Endothelial cell (in vitro differentiated cells): ENCODE results near the gene SPRR1B. TPM values are rescaled to one million over a fixed set of nuclear protein-coding genes. Genes with fewer than 3 reads are reported as not detected.
"Not testable (repeated sequence)": the region's sequence is repeated elsewhere in the genome, so short reads cannot be mapped to it uniquely, and the experiment has no call there.

ENCODE experiments used
- DNase-seq: peaks from one replicate; pipeline ENCODE4 v3.0.0; 2021; ENCODE audit warnings: low spot score
- H3K27ac Mint-ChIP-seq: one replicate; pipeline ENCODE4 v1.8.0; 2021; ENCODE audit warnings: mixed read lengths, inconsistent platforms; ENCODE audit not compliant: unreplicated experiment
- H3K27me3 Mint-ChIP-seq: one replicate; pipeline ENCODE4 v1.8.0; 2021; ENCODE audit warnings: mild to moderate bottlenecking, moderate library complexity, mixed read lengths, inconsistent platforms; ENCODE audit not compliant: unreplicated experiment
- H3K36me3 Mint-ChIP-seq: one replicate; pipeline ENCODE4 v1.8.0; 2021; ENCODE audit warnings: mild to moderate bottlenecking, low read depth, mixed read lengths, inconsistent platforms; ENCODE audit not compliant: unreplicated experiment
- H3K4me1 Mint-ChIP-seq: one replicate; pipeline ENCODE4 v1.8.0; 2021; ENCODE audit warnings: mild to moderate bottlenecking, mixed read lengths, inconsistent platforms; ENCODE audit not compliant: unreplicated experiment
- H3K4me3 Mint-ChIP-seq: one replicate; pipeline ENCODE4 v1.8.0; 2021; ENCODE audit warnings: mild to moderate bottlenecking, mixed read lengths, inconsistent platforms; ENCODE audit not compliant: unreplicated experiment
- H3K9me3 Mint-ChIP-seq: one replicate; pipeline ENCODE4 v1.8.0; 2021; ENCODE audit warnings: mixed read lengths, inconsistent platforms; ENCODE audit not compliant: unreplicated experiment
- CTCF ChIP-seq: fragments of 200-600 bp; sonication (generic); IDR thresholded peaks from one replicate; pipeline ENCODE4 v1.5.0; 2021; ENCODE audit warnings: antibody characterized with exemption; ENCODE audit not compliant: unreplicated experiment
- total RNA-seq: library from RNA; stranded (reverse); fragmentation: NEBNext Ultra II Directional; extraction: Animal tissue kit (Norgen Biotek cat#: 25700); gene quantifications from one replicate; pipeline ENCODE4 v1.2.1, GENCODE V29; 2021; ENCODE audit not compliant: unreplicated experiment

SPRR1B gene
- total RNA-seq, 1 donor from 2014 or later: not detected

DNA sequence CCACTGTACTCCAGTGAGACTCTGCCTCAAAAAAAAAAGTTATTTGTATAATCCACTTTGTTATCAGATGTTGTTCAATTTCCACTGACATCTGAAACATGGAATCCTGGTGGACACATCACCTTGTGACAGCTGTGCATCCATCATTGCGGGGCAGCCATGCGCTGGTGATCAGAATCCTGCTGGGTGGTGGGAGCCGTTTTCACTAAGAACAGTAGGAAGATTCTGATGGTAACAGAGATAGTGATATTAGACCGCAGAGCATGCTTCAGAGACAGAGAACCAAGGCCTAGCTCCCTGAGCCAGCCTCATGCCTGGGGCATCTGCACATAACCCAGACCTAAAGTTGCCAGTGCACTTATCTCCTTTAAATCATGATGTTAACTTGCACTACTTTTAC, 32.5 kb upstream of the SPRR1B start:
- Mint-ChIP-seq H3K36me3 (no peaks in the 10 kb centered on the region), H3K27me3 (peaks cover 2% of the 10 kb centered on the region), H3K4me1 (peaks cover 24% of the 10 kb centered on the region), H3K4me3 (no peak overlapping the region), H3K27ac (no peak overlapping the region), H3K9me3 (no peaks in the 10 kb centered on the region)
- no peak for DNase-seq
- TF ChIP-seq CTCF: no peak

GRCh38 chr1:152999818-153000217, 31.2 kb upstream of the SPRR1B start:
- Mint-ChIP-seq H3K9me3 (no peaks in the 10 kb centered on the region), H3K27ac (peak overlapping the region; percentile 10), H3K36me3 (no peaks in the 10 kb centered on the region), H3K27me3 (peaks cover 2% of the 10 kb centered on the region), H3K4me1 (peaks cover 24% of the 10 kb centered on the region), H3K4me3 (no peak overlapping the region)
- DNase-seq: no peak
- no peak for TF ChIP-seq CTCF

GRCh38 chr1:153000294-153000693, 30.7 kb upstream of the SPRR1B start:
- no peak for DNase-seq
- TF ChIP-seq CTCF: no peak
- Mint-ChIP-seq H3K4me1 (peaks cover 24% of the 10 kb centered on the region), H3K27me3 (peaks cover 2% of the 10 kb centered on the region), H3K9me3 (no peaks in the 10 kb centered on the region), H3K4me3 (no peak overlapping the region), H3K27ac (peak overlapping the region; percentile 10), H3K36me3 (no peaks in the 10 kb centered on the region)

- TF ChIP-seq CTCF: no peak
- peaks cover 24% of the 10 kb centered on the region for H3K4me1 Mint-ChIP-seq
- H3K36me3 Mint-ChIP-seq: no peaks in the 10 kb centered on the region
- H3K27me3 Mint-ChIP-seq: peaks cover 2% of the 10 kb centered on the region
- no peak for DNase-seq
- H3K27ac Mint-ChIP-seq: no peak within 1 kb of the TSS
- no peaks in the 10 kb centered on the region for H3K9me3 Mint-ChIP-seq
- no peak within 1 kb of the TSS for H3K4me3 Mint-ChIP-seq
These were observed 29.6 kb upstream of the SPRR1B start, which contains the start of gene SPRR3 for GRCh38 chr1:153001382-153001781. Gene SPRR3, plus strand, starts transcription at chr1:153001749. Its CDS starts 1,272 bp downstream, at chr1:153003021.

GRCh38 chr1:153011235-153011758, 19.7 kb upstream of the SPRR1B start:
- H3K4me1 Mint-ChIP-seq, H3K9me3 Mint-ChIP-seq, DNase-seq, H3K27ac Mint-ChIP-seq, H3K27me3 Mint-ChIP-seq, H3K36me3 Mint-ChIP-seq, H3K4me3 Mint-ChIP-seq: not testable (repeated sequence)

DNA sequence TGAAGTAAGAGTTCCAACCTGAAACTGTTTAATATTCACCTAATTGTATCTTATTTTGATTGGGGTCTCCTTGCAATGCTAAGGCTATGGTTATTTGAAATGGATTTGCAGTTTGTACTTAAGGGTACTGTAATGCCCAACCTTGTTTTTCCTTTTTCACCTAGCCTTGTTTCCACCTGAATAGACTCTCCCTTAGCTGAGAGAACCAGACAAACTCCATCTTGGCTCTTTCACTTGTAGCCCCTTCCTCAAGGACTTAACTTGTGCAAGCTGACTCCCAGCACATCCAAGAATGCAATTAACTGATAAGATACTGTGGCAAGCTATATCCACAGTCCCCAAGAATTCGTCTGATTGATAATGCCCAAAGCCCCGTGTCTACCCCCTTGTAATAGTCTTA, 9.2 kb upstream of the SPRR1B start:
- H3K27ac Mint-ChIP-seq, DNase-seq, H3K9me3 Mint-ChIP-seq, H3K4me1 Mint-ChIP-seq, H3K36me3 Mint-ChIP-seq, H3K4me3 Mint-ChIP-seq, H3K27me3 Mint-ChIP-seq: not testable (repeated sequence)

DNA sequence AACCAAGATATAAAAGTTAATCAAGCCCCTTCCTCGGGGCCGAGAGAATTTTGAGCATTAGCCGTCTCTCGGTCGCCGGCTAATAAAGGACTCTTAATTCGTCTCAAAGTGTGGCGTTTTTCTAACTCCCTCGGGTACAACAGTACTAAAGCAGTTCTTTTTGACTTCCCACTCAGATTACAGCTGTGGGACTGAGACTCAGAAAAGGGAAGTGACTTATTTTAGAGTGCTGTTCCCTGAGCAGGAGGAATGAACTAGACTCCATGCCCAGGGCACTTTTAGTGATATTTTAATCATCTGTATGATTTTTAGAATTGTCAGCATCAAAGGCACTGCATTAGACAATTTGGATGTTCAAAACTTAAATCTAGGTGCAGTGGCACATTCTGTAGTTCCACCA, 8.7 kb upstream of the SPRR1B start:
- H3K4me3 Mint-ChIP-seq, H3K27me3 Mint-ChIP-seq, H3K9me3 Mint-ChIP-seq, H3K4me1 Mint-ChIP-seq, H3K27ac Mint-ChIP-seq, DNase-seq, H3K36me3 Mint-ChIP-seq: not testable (repeated sequence)
